GM18517 (cell line): ENCODE measurements around the gene SCN2A.
"Not testable (repeated sequence)": the region's sequence is repeated elsewhere in the genome, so short reads cannot be mapped to it uniquely, and the experiment has no call there.

Experiments used
- ATAC-seq: cut with Tn5 transposase; IDR thresholded peaks from one replicate; pipeline ENCODE4 v1.9.1; 2021; ENCODE audit warnings: mild to moderate bottlenecking, moderate library complexity; ENCODE audit not compliant: unreplicated experiment

Gene SCN2A

DNA sequence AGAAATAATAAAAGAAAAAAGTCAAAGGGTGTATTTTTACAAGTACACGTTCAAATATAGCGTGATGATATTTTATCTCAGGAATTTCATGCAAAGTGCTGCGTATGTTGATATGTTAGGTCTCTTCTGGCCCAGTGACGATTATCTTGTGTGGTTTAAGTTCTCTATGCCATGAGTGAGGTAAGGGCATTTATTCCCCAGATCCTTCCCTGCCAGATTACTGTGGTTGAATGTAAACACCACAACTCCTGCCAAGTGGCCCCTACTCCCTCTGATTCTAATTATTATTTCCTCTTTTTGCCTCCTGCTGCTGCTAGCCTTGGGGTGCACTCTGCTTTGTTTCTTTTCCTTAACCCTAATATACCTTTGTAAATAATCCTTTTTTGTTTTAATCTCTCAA, 12.2 kb downstream of the SCN2A start:
- ATAC-seq = no peak

DNA sequence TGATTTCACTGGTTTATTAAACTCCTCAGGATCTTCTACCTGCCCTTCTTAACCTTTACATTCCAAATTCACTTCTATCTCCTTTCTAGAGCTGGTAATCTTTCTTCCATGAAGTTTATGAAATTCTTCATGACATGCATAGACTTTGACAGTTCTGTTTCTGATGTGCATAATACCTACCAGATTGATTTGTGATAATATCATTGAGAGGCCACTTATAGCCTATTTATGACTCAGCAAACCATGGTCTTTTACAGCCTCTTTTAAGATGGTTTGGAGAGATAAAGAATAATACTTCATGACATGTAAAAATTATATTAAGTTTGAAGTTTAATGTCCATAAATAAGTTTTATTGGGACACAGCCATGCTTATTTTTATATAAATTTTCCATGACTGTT, 14.0 kb downstream of the SCN2A start:
- ATAC-seq = no peak

DNA sequence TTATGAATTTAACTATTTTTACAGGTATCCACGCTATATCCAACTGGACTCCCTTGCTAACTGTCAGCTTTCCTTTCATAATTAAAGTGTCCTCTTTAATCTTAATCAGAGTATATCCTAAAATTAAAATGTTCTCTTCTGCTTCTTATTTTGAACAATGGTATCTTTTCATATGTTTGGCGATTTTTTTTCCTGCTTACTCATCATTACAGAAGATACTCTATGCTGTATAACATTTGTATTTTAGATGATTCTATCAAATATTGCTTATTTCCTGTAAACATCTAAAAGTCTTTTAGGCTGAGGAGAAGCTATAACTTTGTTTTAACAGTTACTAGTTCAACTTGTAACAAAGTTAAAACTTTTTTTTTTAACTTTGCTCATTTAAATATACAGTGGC, 17.4 kb downstream of the SCN2A start:
- ATAC-seq = no peak

DNA sequence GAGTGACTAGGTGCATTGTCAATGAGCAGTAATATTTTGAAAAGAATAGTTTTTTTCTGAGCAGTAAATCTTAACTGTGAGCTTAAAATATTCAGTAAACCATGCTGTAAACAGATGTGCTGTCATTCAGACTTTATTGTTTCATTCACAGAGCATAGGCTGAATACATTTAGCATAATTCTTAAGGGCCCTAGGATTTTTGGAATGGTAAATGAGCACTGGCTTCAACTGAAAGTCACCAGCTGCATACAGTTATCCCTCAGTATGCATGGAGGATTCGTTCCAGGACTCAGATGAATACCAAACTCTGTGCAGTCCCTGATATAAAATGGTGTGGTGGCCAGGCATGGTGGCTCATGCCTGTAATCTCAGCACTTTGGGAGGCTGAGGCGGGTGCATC, 21.1 kb downstream of the SCN2A start:
- ATAC-seq = not testable (repeated sequence)

DNA sequence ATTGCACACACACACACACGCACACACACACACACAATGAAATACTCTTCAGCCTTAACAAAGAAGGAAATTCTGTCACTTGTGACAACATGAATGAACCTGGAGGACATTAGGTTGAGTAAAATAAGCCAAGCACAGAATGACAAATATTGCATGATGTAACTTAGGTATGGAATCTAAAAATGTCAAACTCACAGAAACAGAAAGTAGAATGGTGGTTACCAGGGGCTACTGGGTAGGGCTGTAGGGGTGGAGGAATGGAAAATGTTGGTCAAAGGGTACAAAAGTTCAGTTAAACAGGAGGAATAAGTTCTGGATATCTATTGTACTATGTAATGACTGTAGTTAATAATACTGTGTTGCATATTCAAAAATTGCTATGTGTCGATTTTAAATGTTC, 29.5 kb downstream of the SCN2A start:
- peak; percentile 87 for ATAC-seq

DNA sequence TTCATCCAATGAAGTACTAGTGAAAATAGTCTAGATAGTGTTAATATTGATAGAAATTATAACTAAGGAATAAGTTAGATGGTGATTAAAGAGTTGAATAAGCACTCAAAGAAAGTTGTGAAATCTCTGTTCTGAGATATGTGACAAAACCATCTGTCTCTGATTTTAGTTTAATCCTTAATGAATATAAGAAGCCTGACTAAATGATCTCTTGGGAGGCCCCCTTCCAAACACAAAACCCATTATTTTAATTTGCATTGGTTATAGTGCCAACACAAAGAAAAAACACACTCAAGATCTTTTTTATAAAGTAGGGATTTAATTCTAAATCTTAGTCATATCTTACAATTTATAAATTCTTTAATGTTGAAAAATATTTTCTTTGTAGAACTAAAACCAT, 34.0 kb downstream of the SCN2A start:
- no peak for ATAC-seq

DNA sequence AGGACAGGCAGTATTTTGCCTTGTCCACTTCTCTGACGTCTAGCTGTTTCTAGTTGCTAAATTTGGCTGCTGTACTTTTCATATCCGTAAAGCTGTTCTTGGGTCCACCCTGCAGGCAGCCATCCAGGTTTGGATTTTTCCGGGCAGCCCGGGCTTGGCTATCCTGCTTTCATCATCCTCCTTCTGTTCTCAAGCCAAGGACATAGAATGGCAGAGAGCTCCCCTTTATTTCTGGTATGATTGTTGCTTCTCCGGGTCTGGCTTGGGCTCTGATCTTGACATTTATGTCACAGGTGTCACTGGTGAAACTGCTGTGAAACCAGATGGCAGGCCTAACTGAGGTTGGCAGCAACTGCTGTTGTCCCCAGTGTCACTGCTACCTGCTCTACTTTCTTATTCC, 35.5 kb downstream of the SCN2A start:
- ATAC-seq = peak; percentile 65

DNA sequence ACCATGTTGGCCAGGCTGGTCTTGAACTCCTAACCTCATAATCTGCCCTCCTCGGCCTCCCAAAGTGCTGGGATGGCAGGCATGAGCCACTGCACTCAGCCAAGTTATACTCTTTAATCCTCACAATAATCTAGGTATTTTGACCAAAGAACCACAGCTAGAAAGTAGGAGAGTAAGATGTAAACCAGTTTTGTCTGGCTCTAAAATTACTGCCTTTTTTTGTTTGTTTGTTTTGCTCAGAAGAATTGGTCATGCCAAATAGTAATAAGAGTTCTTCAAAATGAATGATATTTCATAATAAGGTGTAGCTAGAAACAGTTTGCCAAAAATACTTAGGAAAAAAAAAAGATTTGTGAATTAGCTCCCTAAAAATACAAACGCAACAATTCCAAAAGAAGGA, 36.7 kb downstream of the SCN2A start:
- ATAC-seq = no peak

DNA sequence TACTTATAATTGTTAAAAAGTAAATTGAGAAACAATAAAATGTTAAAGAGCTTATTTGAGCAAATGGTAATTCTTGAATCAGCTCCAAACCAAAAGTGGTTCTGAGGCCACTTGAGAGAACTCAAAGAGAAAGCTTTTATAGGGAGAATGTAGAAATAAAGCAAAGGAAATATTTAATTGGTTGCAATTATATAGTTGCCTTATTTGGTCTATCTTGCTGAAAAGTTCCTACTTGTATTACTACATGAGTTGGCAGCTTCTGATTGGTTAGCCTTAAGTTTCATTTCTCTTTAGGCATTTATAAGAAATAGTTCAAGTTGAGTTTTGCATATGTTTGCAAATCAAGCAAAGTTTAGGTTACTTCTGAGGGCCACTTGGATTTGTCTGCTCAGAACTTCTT, 38.1 kb downstream of the SCN2A start:
- ATAC-seq = no peak

DNA sequence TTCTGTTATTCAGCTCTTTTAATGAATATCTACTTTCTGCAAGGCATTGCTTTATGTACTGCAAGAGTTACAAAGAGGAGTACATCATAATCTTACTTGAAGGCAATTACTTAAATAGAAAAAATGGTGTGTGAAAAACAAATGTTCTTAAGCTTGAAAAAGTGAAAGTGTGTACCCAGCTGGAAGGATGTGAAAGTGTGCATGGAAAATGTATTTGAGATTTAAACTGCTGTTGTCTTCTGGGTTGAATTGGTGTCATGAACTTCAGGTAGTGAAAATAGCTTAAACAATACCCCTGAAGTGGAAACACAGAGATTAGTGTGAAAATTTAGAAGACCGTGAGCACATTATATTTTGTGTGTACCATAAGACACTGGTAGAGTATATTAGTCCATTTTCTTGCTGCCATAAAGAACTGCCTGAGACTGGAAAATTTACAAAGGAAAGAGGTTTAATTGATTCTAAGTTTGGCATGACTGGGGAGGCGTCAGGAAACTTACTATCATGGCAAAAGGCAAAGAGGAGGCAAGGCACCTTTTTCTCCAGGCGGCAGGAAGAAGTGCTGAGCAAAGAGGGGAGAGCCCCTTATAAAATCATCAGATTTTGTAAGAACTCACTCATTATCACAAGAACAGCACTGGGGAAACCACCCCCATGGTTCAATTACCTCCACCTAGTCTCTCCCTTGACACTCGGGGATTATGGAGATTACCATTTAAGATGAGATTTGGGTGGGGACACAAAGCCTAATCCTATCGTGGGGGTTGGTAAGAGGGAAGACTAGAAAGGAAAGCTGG, 38.8 kb downstream of the SCN2A start:
- ATAC-seq = no peak

DNA sequence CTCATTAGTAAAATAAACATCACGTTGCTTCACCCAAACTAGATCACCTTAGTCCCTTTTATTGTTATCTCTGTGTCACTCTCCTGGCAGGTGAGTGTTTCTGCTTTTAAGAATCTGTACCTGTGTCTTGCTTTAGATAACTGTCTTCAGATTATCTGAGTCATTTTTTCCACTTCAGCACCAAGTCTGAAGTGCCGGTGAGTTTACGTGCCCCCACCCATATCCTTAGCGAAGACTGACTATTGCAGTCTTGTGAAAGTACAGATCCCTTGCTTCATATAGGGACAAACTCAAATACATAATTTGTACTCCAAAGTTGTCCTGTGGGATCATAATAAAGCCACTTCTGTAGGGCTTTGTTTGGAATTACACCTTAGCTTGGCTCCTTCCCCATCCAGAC, 41.1 kb downstream of the SCN2A start:
- ATAC-seq = no peak

DNA sequence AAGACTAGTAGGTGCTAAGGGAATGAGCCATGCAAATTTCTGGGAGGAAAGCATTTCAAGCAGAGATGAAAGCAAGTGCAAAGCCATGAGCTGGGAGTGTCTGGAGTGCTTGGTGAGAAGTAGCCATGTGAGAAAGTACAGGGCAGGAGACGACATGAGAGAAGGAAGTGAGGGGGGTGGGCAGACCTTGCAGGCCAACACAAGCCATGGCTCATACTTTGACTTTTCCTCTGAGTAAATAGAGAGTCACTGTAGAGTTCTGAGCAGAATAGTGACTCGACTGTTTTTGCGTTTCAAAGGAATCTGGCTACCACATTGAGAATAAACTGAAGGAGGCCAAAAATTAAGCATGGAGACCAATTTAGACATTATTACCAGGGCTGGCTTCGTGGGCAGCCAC, 42.2 kb downstream of the SCN2A start:
- ATAC-seq = no peak

DNA sequence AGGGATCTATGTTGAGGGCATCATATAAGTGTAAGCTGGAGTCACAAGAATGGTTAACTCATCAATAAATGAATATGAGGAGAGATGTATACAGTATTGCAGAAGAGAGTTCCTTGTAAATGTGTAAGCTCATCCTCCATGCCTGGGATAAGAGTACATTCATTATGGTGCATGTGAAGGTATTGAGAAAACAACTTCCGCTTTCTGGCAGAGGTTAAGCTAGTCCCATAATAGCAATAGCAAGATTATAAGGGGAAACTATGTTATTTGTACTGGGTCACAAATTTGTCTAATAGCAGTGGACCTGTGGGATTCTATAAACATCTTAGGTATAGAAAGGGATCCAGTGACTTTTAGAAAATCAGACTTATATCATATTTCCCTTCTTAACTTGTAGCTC, 44.1 kb downstream of the SCN2A start:
- ATAC-seq = no peak

DNA sequence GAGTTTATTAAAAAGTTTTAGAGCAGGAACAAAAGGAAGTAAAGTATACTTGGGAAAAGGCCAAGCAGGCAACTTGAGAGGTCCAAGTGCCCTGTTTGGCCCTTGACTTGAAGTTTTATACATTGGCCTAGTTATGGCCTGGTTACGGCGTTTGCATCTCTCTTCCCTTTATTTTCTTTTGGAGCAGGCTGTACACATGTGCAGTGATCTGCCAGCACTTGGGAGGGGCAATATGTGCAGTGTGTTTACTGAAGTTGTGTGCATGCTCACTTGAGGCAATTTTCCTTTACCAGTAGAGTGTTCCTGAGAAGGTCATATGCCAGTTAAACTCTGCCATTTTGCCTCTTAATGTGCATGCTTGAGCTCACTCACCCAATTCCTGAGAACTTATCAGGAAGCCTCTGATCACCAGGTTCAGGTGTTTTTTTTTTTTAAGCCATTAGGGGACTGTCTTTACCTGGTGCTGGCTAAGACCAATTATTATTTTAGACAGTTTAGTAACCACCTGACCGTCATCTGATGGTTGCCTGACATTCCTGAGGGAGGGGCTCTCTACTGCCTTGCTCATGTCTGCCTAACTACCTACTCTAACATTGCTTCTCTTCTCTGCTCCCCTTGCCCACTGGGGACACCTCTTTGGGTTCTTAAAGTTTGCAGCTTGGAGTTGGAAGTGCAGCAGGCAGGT, 48.0 kb downstream of the SCN2A start:
- ATAC-seq = no peak

DNA sequence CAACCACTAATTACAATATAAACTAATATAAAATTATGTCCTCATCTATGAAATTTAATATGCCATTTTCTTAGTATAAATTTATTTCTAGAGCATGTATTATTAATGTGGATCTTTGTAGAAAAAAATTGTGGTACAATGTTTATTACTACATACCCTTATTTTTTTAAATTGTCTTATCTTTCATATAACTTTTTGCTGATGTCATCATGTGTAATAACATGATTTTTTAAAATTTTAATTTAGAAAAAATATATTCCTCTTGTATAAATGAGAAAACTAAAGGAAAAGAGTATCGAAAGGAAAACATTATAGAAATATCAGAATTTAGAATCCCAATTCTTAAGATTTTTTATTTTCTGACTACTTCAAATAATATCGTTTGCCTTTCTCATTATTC, 49.9 kb downstream of the SCN2A start:
- ATAC-seq = no peak

DNA sequence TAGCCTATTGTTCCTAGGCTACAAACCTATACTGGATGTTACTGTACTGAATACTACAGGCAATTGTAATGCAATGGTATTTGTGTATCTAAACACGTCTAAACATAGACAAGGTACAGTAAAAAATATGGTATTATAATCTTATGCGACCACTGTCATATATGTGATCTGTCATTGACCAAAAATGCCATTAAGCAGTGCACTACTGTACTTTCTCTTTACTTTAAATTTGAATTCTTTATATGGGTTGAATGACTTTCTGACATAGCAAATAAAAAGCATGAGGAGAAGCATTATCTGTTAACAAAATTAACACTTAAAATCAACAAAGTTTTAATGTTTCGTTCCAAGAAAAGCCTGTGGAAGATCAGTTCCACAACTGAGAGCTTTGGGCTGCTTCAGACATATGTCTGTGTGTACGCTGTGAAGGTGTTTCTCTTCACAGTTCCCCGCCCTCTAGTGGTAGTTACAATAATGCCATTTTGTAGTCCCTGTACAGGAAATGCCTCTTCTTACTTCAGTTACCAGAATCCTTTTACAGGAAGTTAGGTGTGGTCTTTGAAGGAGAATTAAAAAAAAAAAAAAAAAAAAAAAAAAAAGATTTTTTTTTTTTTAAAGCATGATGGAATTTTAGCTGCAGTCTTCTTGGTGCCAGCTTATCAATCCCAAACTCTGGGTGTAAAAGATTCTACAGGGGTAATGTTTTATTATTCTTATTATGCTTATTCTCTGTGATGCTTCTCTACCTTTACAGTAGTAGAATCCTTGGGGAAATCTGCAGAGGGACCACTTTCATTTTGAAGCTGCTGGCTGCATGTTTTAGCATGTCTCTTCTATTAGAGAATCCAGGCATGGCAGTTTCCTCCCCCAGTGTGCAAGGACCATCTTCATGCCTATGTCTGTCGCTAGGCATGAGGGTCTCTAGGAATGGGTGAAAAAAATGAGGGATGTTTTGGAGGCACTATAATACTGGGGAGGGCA, 54.5 kb downstream of the SCN2A start:
- peak; percentile 100 for ATAC-seq

DNA sequence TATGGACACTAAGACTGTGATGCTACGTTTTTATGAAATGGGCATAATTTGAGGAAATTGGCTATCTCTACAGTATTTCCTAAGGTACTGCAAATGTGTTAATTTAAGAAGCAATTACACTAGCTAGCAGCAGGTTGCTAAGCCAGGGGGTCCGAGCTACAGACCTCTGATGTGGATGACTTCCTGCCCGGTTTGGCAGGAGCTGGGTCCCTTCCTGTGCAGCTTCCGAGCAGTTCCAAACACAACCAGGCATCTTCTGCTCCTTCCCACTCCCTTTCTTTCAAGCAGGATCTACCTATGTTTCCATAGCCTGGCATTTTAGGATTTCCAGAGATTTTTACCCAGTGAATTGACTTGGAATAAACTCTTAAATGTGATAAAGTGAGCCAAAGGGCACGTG, 55.7 kb downstream of the SCN2A start:
- ATAC-seq = no peak

DNA sequence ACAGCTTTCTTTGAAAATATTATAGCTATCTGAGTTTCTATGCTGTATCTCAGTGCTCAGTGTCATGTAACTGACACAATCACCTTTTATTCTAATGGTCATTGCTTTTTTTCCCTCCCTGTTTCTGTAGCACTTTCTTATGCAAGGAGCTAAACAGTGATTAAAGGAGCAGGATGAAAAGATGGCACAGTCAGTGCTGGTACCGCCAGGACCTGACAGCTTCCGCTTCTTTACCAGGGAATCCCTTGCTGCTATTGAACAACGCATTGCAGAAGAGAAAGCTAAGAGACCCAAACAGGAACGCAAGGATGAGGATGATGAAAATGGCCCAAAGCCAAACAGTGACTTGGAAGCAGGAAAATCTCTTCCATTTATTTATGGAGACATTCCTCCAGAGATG, 56.4 kb downstream of the SCN2A start:
- no peak for ATAC-seq

DNA sequence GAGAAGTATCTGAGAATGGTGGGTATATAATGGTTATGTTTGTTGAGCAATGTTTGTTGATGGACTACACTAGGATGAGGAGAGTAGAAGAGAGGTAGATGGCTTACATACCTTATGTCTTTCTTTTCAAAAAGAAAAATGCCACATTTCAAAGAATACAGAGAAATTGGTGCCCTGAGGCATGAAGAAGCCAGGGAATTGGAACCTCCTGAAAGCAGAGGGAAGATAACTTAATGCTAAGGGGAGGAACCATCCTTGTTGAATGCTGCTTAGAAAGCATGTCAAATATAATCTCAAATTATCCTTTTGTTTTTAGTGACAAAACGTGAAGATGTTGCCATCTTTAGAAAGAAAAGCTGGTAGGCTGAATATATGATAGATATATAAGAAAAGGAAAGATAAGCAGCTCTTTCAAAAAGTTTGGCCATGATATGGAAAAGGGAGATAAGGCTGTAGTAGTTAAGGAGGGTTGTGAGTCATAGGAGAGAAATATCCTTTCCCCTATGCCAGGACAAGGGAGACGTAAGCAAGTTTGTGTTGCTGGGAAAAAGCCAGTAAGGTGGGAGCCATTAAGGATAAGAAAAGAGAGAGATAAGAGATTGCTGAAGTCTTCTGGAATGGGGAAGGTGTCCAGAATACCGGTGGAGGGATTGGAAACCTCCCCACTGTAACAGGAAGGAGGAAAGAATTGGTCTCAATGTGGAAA, 66.3 kb downstream of the SCN2A start:
- ATAC-seq = no peak

DNA sequence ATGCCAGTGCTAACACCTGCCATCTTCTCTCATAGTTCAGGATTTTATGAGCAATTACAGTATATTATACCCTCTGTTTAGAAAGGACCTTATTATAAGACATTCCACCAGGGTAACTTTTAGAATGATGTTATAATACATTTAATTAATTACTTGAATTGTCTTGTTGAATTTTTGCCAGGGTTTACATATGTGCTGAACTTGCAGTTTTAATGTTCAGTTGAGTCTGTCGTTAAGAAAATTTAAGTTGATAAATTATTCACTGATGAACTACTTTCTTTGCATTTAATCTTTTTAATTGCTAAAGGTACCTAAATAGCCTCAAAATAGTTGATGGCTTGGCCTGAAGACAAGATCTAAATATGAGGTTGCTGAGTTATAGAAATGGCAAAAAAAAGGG, 68.1 kb downstream of the SCN2A start:
- ATAC-seq = no peak

DNA sequence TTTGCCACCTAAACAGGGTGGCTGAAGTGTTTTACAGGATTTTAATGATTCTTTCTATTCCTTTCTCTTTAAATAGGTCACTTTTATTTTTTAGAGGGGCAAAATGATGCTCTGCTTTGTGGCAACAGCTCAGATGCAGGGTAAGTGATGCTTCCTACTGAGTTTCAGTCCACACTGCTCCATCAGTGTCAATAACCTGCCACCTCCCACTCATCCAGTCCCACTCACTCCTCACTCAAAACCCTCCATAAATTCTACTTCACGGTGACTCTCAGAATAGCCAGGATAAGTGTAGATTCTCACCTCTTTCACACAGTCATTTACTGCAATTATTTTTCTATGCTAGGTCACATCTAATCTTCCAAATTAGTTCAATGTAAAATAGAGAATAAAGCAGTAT, 72.7 kb downstream of the SCN2A start:
- no peak for ATAC-seq
